NCI-H345 (cell line): ENCODE data around the gene FAM228A.
"Not testable (repeated sequence)": the region's sequence is repeated elsewhere in the genome, so short reads cannot be mapped to it uniquely, and the experiment has no call there.

Source experiments
- DNase-seq: peaks from one replicate; lab custom pipeline; 2025; lab: John Stamatoyannopoulos, UW

FAM228A gene

DNA sequence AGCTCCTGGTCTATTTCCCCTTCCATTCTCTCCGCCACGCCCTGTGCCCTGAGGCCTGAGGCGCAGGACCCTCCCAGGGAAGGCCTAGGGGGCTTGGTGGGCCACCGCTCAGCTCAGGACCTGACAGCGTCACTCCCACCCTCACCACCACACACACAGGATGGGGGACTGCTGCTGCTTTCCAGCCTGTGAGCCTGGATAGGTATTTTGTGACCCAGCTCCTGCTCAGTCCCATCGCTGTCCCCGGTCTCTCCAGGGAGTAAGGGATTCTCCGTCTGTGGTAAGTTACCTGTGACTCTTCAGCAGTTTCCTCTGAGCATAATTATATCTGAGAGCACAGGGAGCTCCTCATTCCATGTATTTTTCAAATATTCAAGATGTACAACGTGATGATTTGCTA lies 16.3 kb downstream of the FAM228A start:
- DNase-seq, result no peak

DNA sequence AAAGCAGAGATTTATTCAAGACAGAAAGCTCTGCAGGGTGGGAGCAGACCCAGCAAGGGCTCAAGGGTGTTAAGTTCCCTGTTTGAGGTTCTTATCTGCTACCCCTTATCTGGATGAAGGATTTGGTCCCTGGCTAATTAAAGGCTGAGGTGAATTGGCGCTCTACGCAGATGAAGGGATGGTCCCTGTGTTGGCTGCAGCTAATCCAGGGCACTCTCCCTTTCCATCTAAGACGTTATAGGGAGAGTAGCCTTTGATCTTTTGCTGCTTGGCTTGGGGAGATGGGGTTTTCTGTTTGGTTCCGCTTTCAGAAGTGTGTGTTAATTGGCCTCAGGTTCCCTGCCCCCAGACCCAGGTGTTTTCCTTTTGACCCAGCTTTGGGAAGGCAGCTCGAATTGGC lies 17.0 kb downstream of the FAM228A start:
- no peak for DNase-seq

DNA sequence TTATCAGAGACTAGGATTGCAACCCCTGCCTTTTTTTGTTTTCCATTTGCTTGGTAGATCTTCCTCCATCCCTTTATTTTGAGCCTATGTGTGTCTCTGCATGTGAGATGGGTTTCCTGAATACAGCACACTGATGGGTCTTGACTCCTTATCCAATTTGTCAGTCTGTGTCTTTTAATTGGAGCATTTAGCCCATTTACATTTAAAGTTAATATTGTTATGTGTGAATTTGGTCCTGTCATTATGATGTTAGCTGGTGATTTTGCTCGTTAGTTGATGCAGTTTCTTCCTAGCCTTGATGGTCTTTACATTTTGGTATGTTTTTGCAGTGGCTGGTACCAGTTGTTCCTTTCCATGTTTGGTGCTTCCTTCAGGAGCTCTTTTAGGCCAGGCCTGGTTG lies 22.4 kb downstream of the FAM228A start:
- not testable (repeated sequence) for DNase-seq

- DNase-seq, result no peak
Observed at GRCh38 chr2:24199968-24200590, 25.2 kb downstream of the FAM228A start.

GRCh38 chr2:24200799-24201198 lies 25.9 kb downstream of the FAM228A start:
- no peak for DNase-seq

GRCh38 chr2:24203029-24203786 lies 28.4 kb downstream of the FAM228A start:
- no peak for DNase-seq

DNA sequence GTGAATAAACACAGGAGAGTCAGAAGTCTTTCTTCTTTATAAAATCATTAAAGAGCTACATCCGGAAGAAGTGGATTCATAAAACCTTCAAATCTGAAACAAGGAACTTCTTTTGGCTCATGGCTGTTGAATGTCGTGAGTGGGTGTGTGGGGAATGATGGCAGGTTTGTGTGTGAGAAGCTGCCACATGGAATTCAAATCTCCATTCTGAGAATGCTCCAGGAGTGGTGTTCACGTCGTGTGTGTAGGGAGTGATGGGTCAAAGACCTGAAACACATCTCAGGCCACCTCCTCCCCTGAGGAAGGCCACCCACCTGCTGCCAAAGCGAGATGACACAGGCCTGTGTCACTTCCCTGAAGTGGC lies 28.9 kb downstream of the FAM228A start:
- DNase-seq, result no peak

DNA sequence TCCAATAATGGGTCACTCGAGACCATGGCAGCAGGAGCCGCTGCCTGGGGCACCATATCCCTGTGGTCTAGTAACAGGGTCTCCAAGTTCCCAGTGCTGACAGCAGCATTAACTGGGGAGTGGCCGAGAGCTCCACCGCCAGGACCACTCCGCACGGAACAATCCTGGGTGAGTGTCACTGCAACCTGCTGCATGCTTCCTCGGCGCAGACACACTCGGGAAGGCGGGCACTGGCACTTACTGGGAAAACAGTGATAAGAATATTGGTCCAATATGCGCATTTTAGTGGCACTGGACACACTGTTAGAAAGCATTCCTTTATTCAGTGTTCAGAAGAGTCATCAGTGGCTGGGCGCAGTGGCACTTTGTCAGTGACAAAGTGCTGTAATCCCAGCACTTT lies 29.7 kb downstream of the FAM228A start:
- DNase-seq, result no peak

GRCh38 chr2:24205131-24205530 lies 30.3 kb downstream of the FAM228A start:
- no peak for DNase-seq

- no peak for DNase-seq
Observed at GRCh38 chr2:24206242-24206641, 31.4 kb downstream of the FAM228A start.

DNA sequence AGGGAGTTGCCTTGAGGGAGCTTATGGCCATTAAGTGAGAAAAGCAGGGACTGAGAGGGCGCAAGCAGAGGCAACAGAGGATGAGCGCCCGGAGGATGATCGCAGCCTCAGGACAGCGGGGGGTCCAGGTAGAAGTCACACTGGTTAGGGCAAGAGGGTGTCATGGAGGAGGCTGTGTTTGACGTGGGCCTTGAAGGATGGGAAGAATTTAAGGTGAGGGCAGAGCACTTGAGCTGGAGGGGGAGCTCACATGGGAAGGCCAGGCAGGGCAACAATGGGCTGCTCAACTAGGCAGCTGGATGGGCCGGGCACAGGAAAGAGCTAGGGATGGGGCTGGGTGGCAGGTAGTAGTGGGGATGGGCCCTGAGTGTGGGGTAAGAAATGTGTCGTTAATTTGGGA lies 31.9 kb downstream of the FAM228A start:
- no peak for DNase-seq

GRCh38 chr2:24207359-24207758 lies 32.5 kb downstream of the FAM228A start:
- no peak for DNase-seq

- no peak for DNase-seq
Observed at GRCh38 chr2:24208490-24208889, 33.6 kb downstream of the FAM228A start.

GRCh38 chr2:24209389-24210105 lies 34.7 kb downstream of the FAM228A start:
- no peak for DNase-seq

- no peak for DNase-seq
Observed at GRCh38 chr2:24210106-24210455, 35.2 kb downstream of the FAM228A start.

DNA sequence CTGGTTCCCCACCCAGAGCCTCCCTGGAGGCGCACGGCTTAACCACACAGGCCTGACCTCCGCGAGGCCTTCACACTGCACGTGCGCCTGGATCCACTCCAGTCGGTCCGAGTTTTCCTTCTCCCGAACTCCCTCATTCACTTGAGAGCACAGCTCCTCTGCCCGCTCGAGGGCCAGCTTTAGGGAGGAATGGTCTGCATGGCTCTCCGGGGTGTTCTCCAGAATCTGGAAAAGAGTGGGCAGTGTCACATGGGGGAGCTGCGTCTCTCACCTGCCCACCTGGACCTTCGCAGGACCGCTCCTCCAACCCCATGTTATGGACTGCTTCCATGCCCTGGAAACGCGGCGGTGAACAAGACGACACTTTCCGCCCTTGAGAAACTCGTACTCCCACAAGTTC lies 35.9 kb downstream of the FAM228A start:
- no peak for DNase-seq

GRCh38 chr2:24211408-24211807 lies 36.6 kb downstream of the FAM228A start:
- no peak for DNase-seq

GRCh38 chr2:24214880-24215279 lies 40.0 kb downstream of the FAM228A start:
- DNase-seq, result no peak

GRCh38 chr2:24220554-24221291 lies 45.9 kb downstream of the FAM228A start:
- no peak for DNase-seq

DNA sequence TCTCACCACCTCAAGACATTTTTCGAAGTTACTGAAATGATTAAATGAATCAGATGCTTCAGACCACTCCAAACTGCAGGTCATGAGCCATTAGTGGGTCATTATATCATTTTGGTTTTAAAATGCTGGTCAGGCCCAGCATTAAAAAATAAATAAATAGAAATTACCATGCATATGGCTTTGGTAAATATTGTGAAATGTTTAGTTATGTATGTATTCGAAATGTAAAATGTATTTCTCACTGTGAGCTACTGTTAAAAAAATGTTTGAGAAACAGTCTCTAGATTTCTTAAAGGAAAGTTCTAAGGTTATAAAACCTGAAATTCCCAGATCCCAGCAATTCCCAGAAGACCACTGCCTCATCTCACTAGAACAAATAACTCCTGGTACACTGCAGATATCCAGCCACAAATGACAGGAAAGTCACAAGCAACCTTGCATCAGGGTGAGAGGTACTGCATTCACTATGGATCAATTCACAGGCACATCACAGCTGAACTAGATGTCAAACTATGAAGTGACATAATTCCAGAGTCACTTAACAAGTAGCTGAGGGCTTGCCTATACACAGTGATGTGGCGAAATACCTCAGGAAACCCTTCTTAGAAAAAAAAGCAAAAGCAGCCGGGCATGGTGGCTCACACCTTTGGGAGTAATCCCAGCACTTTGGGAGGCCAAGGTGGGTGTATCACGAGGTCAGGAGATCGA lies 46.6 kb downstream of the FAM228A start:
- DNase-seq, result no peak

DNA sequence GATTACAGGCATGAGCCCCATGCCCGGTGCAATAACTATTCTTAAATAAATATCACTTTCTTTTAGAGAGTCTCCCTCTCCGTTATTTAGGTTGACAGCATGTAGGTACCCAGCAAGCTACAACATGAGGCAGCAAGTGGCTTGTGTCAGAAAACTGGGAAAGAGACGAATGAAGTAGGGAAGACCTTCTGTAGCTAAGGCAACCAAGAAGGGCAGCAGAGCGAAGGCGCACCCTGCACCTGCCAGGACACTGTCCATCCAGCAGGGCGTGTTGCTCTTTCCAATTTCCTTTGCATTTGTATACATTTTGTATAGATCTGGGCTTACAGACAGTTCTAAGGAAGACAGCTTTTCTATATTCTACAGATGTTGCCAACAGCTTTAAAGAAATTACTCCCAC lies 48.1 kb downstream of the FAM228A start:
- no peak for DNase-seq
